Right lobe of liver (tissue), 6 donors: Measurements from ENCODE around the gene ZFAND3. TPM values are rescaled to one million over a fixed set of nuclear protein-coding genes. Genes with fewer than 3 reads are reported as not detected.

Source experiments
- ATAC-seq, 4 donors: fragments of 200-7000 bp; cut with Tn5 transposase; one replicate each; pipeline ENCODE4 v1.9.1; 2020; ENCODE audit warnings: mild to moderate bottlenecking in 4 of 4, moderate library complexity in 4 of 4
- DNase-seq, 3 donors: peaks; one replicate each; pipeline ENCODE4 v3.0.0-alpha.2; 2020
- H3K27ac ChIP-seq, 3 donors: fragments of 200-600 bp; one replicate each; pipeline ENCODE4 v1.8.0; 2022
- H3K27me3 ChIP-seq, 2 donors: fragments of 200-600 bp; one replicate each; pipeline ENCODE4 v1.8.0; 2022
- H3K36me3 ChIP-seq, 4 donors: fragments of 200-600 bp; sonication (generic) in 1 of 4; one replicate each; pipeline versions ENCODE4 v1.5.1 to v1.8.0; 2017 to 2022; ENCODE audit warnings: control low read depth in 1 of 4
- H3K4me1 ChIP-seq, 4 donors: fragments of 200-600 bp; sonication (generic) in 1 of 4; one replicate each; pipeline versions ENCODE4 v1.5.1 to v1.8.0; 2017 to 2022; ENCODE audit warnings: control low read depth in 1 of 4
- H3K4me3 ChIP-seq, 3 donors: fragments of 200-600 bp; one replicate each; pipeline ENCODE4 v1.8.0; 2022
- H3K9me3 ChIP-seq, 4 donors: fragments of 200-600 bp; sonication (generic) in 1 of 4; one replicate each; pipeline versions ENCODE4 v1.5.1 to v1.8.0; 2017 to 2022; ENCODE audit warnings: control low read depth in 1 of 4
- CTCF ChIP-seq, 4 donors: fragments of 200-600 bp in 3 of 4; fragments of 450-650 bp in 1 of 4; IDR thresholded peaks; one replicate each; pipeline versions ENCODE4 v1.5.1 to v1.8.0; 2016 to 2022; ENCODE audit warnings: antibody characterized with exemption in 4 of 4, mild to moderate bottlenecking in 2 of 4
- POLR2A ChIP-seq: fragments of 450-650 bp; IDR thresholded peaks from one replicate; pipeline ENCODE4 v1.6.1; 2017; ENCODE audit warnings: antibody characterized with exemption, mild to moderate bottlenecking
- WGBS: methylation state at CpG from one replicate; pipeline ENCODE4 v1.1.6; 2018; ENCODE audit warnings: low coverage, low lambda C conversion rate; ENCODE audit not compliant: insufficient coverage; ENCODE audit errors: missing lambda C conversion rate; 5-methylcytosine and 5-hydroxymethylcytosine counted together
- intact Hi-C, 2 donors: fragments of 100-400 bp; cut with DNase I; formaldehyde crosslinking; loops; one replicate each; pipeline versions ENCODE4 v1.11.2 to v1.14.1; 2022
- total RNA-seq, 6 experiments: library from RNA; depleted of rRNA in 2 of 6; stranded (reverse); fragments of >200 nt in 2 of 6; fragmentation: NEBNext Ultra II Directional in 3 of 6; extraction: Animal tissue kit (Norgen Biotek cat#: 25700) in 3 of 6; gene quantifications; one replicate each; pipeline versions ENCODE4 v1.1.0 to v1.2.4, GENCODE V29; 2016 to 2023
- donor health status: DM: no; HTN: yes; CAD: no.
- donor health status: DM: no; HTN: no; CAD: no.
- donor health status: DM: no; HTN: no; CAD: no.
- donor health status: DM: no; HTN: yes; CAD: no.
- donor health status: DM: no; HTN: yes; CAD: no.

The ZFAND3 gene
- total RNA-seq, 6 experiments from 2014 or later = 43.1 to 66.5 (median 53.2) TPM

DNA sequence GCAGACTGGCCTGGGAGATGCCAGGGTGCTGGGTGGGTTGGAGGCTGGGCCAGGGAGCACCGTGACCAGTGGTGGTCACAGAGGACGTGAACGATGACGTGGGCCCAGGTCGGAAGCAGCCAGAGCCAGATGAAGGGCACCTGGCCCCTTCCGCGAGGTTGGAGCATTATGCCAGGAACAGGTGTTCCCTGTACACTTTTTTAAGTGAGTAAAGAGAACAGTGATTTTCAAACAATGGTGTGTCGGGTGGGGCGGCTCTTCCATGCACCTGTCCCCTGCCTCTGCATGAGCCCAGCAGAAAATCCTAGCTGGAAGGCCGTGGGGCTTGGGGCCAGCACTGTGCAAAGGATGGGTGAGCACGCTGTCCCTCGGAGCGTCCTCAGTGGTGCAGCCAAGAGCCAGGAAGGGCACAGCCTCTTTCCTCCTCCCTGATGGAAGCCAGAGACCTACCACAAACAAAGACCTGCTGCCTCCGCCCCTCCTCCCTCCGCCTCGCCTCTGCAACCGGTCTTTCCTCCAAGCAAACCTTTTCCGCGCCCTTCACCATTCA lies 350.5 kb downstream of the ZFAND3 start:
- Histone ChIP-seq H3K27me3 (no peaks in the 10 kb centered on the region), H3K4me1 (peaks cover 0 to 28% (median 8%) of the 10 kb centered on the region in 4 donors), H3K36me3 (no peaks in the 10 kb centered on the region), H3K9me3 (no peaks in the 10 kb centered on the region), H3K4me3 (no peak overlapping the region), H3K27ac (peak overlapping the region in 2 of 3 donors; percentile 27 to 45)
- DNase-seq = peak in 2 of 3 donors; percentile 65 to 69
- intact Hi-C loops = no loop called here
- ATAC-seq = peak; percentile 42 to 74 (median 69)
- WGBS = 55% methylated on average over 13 of the region's 19 CpGs
- TF ChIP-seq POLR2A = no peak
- TF ChIP-seq CTCF (IDR thresholded peaks at IDR 0.05) = no peak

DNA sequence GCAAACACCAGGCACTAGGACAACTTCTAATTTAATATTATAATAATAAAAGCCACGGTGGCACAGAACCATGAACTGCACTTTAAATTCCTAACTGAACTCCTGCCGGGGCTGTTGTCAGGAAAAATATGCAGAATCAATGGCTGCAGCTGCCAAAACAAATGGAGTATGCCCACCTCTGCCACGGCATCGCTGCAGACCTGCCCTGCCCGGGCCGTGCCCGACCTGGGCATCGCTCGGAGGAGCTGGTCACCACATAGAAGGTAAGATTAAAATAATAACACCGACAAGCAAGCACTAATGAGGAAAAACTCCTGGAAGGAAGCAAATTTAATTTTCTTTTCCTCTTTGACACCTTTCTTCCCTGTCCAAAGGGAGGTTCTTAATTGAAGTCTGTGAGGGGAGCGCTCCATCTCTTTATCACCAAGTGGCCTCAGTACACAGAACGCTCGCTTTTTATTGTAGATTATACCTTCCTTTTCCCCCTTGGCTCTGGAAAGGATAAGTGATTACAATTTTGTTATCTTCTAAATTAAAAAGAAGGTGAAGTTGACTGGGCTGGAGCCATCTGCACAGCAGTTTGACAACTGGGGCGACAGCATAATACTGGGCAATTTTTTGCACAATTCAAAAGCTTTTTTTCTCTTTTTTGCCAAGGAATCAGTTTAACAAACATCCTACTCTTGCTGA lies 351.3 kb downstream of the ZFAND3 start:
- H3K36me3 ChIP-seq = no peaks in the 10 kb centered on the region
- peak overlapping the region in 2 of 3 donors; percentile 27 to 45 for H3K27ac ChIP-seq
- intact Hi-C loops = no loop called here
- DNase-seq (no peak), ATAC-seq (peak; percentile 35 to 46 (median 38))
- H3K4me1 ChIP-seq = peaks cover 0 to 28% (median 8%) of the 10 kb centered on the region in 4 donors
- H3K4me3 ChIP-seq = no peak overlapping the region
- 48% methylated on average over 11 of the region's 14 CpGs for WGBS
- no peaks in the 10 kb centered on the region for H3K9me3 ChIP-seq
- no peak for TF ChIP-seq CTCF (IDR thresholded peaks at IDR 0.05)
- TF ChIP-seq POLR2A = no peak
- no peaks in the 10 kb centered on the region for H3K27me3 ChIP-seq

DNA sequence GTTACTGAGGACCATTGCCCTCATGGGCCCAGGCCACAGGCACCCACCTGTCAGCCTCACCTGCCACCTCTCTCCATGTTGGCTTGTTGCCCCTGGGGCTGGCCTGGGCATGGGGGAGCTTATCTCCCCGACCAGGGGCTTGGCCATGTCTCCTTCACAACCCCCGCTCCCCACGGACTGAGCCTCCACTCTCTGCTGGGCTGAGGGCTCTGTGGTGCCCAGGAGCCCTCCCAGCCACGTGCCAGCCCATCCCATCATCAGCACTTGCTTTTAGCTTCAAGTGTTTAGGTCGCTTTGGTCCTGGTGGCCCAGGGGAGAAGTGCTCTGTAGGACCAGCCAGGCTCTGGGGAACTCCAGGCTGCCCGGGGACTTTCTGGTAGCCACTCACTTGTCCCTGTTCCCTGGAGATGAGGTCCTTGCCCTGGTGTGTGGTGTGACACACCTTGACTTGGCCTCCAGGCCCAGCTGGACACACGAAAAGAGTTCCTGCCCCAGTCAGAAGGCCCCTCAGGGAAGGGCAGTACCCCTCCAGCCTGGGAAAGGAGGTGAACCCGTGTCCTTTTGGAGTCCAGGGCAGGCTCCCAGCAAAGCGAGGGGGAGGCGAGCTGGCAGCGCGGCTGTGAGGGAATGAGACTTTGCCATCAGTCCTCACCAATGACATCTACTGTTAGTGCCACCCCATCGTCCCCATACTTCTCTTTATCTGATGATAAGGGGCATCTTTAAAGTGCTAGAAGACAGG lies 352.6 kb downstream of the ZFAND3 start:
- H3K36me3 ChIP-seq = no peaks in the 10 kb centered on the region
- peak overlapping the region in 1 of 3 donors; percentile 58 for H3K27ac ChIP-seq
- intact Hi-C loops = no loop called here
- H3K27me3 ChIP-seq = no peaks in the 10 kb centered on the region
- TF ChIP-seq POLR2A (no peak), CTCF (IDR thresholded peaks at IDR 0.05) (no peak)
- no peaks in the 10 kb centered on the region for H3K9me3 ChIP-seq
- peaks cover 0 to 31% (median 10%) of the 10 kb centered on the region in 4 donors for H3K4me1 ChIP-seq
- DNase-seq = no peak
- no peak for ATAC-seq
- no peak overlapping the region for H3K4me3 ChIP-seq
- WGBS = 80% methylated on average over 2 of the region's 13 CpGs

- intact Hi-C loops = no loop called here
- no peaks in the 10 kb centered on the region for H3K9me3 ChIP-seq
- H3K4me1 ChIP-seq = peaks cover 0 to 38% (median 13%) of the 10 kb centered on the region in 4 donors
- peak; percentile 7 to 38 (median 27) for ATAC-seq
- H3K27me3 ChIP-seq = no peaks in the 10 kb centered on the region
- H3K4me3 ChIP-seq = no peak overlapping the region
- WGBS = 64% methylated on average over 5 of the region's 15 CpGs
- peak overlapping the region in 1 of 3 donors; percentile 5 for H3K27ac ChIP-seq
- no peak for TF ChIP-seq CTCF (IDR thresholded peaks at IDR 0.05)
- no peak for TF ChIP-seq POLR2A
- no peak for DNase-seq
- H3K36me3 ChIP-seq = no peaks in the 10 kb centered on the region
Observed at GRCh38 chr6:38172739-38173410, 353.3 kb downstream of the ZFAND3 start.
